Measurements from ENCODE around the gene MAGOHB. TPM values are rescaled to one million over a fixed set of nuclear protein-coding genes. Genes with fewer than 3 reads are reported as not detected.
"Not testable (repeated sequence)": the region's sequence is repeated elsewhere in the genome, so short reads cannot be mapped to it uniquely, and the experiment has no call there.

The MAGOHB gene
- total RNA-seq, 1 donor from 2014 or later, result 28.8 TPM

DNA sequence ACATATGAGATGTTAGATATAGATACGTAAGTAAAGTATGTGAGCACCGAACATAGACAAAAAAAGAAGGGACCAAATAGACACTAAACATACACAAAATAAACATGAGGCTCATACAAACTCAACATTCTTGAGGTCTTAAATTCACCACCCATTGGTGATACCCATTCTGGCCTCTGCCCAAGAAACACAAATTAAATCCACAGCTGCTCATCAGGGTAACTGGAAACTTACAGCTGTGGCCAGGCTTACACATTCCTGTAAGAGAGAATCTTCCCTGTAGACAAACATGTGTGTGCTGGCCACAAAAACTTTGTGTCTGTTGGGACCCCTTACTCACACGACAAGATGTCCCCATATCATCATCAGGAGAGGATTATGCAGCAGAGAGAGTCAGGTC is 22.4 kb downstream of the MAGOHB start:
- DNase-seq (no peak), ATAC-seq (ENCODE audit: low read depth) (no peak)
- H3K4me3 Mint-ChIP-seq, result no peak overlapping the region
- H3K27ac Mint-ChIP-seq, result no peak overlapping the region
- intact Hi-C loops (cut with micrococcal nuclease), result no loop called here
- no peaks in the 10 kb centered on the region for H3K4me1 Mint-ChIP-seq
- no peaks in the 10 kb centered on the region for H3K27me3 Mint-ChIP-seq
- H3K9me3 Mint-ChIP-seq, result no peaks in the 10 kb centered on the region
- TF ChIP-seq CTCF (IDR thresholded peaks at IDR 0.05), result no peak
- ChIA-PET POLR2A (no interaction called here), CTCF (no interaction called here)
- peaks cover 17% of the 10 kb centered on the region for H3K36me3 Mint-ChIP-seq (ENCODE audit: low read depth)

DNA sequence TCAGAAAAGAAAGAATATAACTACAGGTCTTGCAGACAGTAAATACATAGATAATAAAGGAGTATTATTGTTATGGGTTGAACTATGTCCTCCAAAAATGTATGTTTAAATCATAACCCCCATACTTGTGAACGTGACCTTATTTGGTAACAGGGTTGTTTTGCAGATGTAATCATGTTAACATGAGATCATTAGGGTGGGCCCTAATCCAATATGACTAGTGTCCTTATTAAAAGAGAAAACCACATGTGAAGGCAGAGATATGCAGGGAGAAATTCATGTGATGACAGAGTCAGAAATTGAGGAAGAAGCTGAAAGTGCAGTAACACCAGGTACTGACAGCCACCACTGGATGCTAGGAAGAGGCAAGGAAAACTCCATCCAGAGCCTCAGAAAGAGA is 29.0 kb downstream of the MAGOHB start:
- H3K36me3 Mint-ChIP-seq (ENCODE audit: low read depth), result peaks cover 18% of the 10 kb centered on the region
- ATAC-seq (ENCODE audit: low read depth), result no peak
- H3K4me3 Mint-ChIP-seq, result no peak overlapping the region
- no peaks in the 10 kb centered on the region for H3K9me3 Mint-ChIP-seq
- no peak for TF ChIP-seq CTCF (IDR thresholded peaks at IDR 0.05)
- no peak for DNase-seq
- no peaks in the 10 kb centered on the region for H3K4me1 Mint-ChIP-seq
- H3K27ac Mint-ChIP-seq, result no peak overlapping the region
- intact Hi-C loops (cut with micrococcal nuclease), result no loop called here
- ChIA-PET POLR2A (no interaction called here), CTCF (no interaction called here)
- no peaks in the 10 kb centered on the region for H3K27me3 Mint-ChIP-seq

- CTCF ChIA-PET, result no interaction called here
- H3K27ac Mint-ChIP-seq, result no peak overlapping the region
These were observed 30.7 kb downstream of the MAGOHB start for GRCh38 chr12:10582704-10583103.

DNA sequence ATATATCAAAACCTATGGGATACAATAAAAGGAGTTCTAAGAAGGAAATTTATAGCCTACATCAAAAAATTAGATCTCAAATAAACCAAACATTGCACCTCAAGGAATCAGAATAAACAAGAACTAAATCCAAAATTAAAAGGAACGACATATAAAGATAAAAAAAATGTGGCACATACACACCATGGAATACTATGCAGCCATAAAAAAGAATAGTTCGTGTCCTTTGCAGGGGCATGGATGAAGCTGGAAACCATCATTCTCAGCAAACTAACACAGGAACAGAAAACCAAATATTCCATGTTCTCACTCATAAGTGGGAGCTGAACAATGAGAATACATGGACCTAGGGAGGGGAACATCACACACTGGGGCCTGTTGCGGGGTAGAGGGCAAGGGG is 31.3 kb downstream of the MAGOHB start:
- CTCF ChIA-PET, result not testable (repeated sequence)

More at GRCh38 chr12:10582704-10583103, 30.7 kb downstream of the MAGOHB start:
- H3K27me3 Mint-ChIP-seq, result no peaks in the 10 kb centered on the region
- H3K4me3 Mint-ChIP-seq, result no peak overlapping the region
- H3K4me1 Mint-ChIP-seq, result no peaks in the 10 kb centered on the region
- no peaks in the 10 kb centered on the region for H3K9me3 Mint-ChIP-seq
- peaks cover 9% of the 10 kb centered on the region for H3K36me3 Mint-ChIP-seq (ENCODE audit: low read depth)
- DNase-seq, result no peak
- TF ChIP-seq CTCF (IDR thresholded peaks at IDR 0.05), result no peak
- POLR2A ChIA-PET, result no interaction called here
- no peak for ATAC-seq (ENCODE audit: low read depth)
- intact Hi-C loops (cut with micrococcal nuclease), result no loop called here

GRCh38 chr12:10574307-10574706 is 39.1 kb downstream of the MAGOHB start:
- TF ChIP-seq CTCF (IDR thresholded peaks at IDR 0.05), result no peak
- peaks cover 9% of the 10 kb centered on the region for H3K27me3 Mint-ChIP-seq
- ATAC-seq (ENCODE audit: low read depth), result no peak
- DNase-seq, result no peak
- CTCF ChIA-PET, result no interaction called here
- H3K27ac Mint-ChIP-seq, result no peak overlapping the region
- intact Hi-C loops (cut with micrococcal nuclease), result no loop called here
- POLR2A ChIA-PET, result no interaction called here
- H3K4me1 Mint-ChIP-seq, result no peaks in the 10 kb centered on the region
- H3K36me3 Mint-ChIP-seq (ENCODE audit: low read depth), result no peaks in the 10 kb centered on the region
- no peak overlapping the region for H3K4me3 Mint-ChIP-seq
- no peaks in the 10 kb centered on the region for H3K9me3 Mint-ChIP-seq

More for the DNA sequence above, 31.3 kb downstream of the MAGOHB start:
- ATAC-seq (ENCODE audit: low read depth); H3K36me3 Mint-ChIP-seq (ENCODE audit: low read depth); DNase-seq; H3K27ac Mint-ChIP-seq; H3K4me1 Mint-ChIP-seq; H3K27me3 Mint-ChIP-seq; H3K4me3 Mint-ChIP-seq; POLR2A ChIA-PET; intact Hi-C loops (cut with micrococcal nuclease); H3K9me3 Mint-ChIP-seq: not testable (repeated sequence)

DNA sequence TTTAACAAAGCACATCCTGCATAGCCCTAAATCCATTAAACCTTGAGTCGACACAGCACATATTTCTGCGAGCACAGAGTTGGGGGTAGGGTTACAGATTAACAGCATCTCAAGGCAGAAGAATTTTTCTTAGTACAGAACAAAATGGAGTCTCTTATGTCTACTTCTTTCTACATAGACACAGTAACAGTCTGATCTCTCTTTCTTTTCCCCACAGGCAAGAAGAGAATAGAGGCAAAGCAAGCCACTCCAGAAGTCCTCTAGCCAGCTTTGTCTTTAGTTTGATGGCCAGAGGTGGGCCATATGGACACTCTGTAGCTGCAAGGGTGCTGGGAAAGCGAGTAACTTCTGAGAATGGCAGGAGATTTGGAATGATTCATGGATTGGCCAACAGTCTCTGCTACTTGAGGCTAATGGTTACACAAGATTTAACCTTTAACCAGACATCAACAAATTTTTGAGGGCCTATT is 41.4 kb downstream of the MAGOHB start:
- CTCF ChIA-PET, result not testable (repeated sequence)

More for the DNA sequence above, 41.4 kb downstream of the MAGOHB start:
- intact Hi-C loops (cut with micrococcal nuclease); POLR2A ChIA-PET; H3K27me3 Mint-ChIP-seq; DNase-seq; H3K36me3 Mint-ChIP-seq (ENCODE audit: low read depth); ATAC-seq (ENCODE audit: low read depth); H3K4me1 Mint-ChIP-seq; H3K27ac Mint-ChIP-seq; H3K4me3 Mint-ChIP-seq; H3K9me3 Mint-ChIP-seq: not testable (repeated sequence)
